HG03432 (cell line): ENCODE data around the gene CDCP2.

ENCODE experiments used
- ATAC-seq: cut with Tn5 transposase; IDR thresholded peaks from one replicate; pipeline ENCODE4 v1.9.1; 2021; ENCODE audit warnings: mild to moderate bottlenecking, moderate library complexity; ENCODE audit not compliant: unreplicated experiment

CDCP2 gene

GRCh38 chr1:54152696-54153095, at the start of gene CDCP2:
CDCP2 (minus strand) TSS chr1:54153000; CDS start chr1:54152922, 78 bp downstream.
- ATAC-seq, result no peak

- ATAC-seq, result peak; percentile 19
These were observed 47.8 kb upstream of the CDCP2 start for GRCh38 chr1:54200519-54200997.

- ATAC-seq, result peak; percentile 97
These were observed 47.1 kb upstream of the CDCP2 start, which contains the start of the genes CYB5RL and MRPL37 for GRCh38 chr1:54199765-54200518. CYB5RL (minus strand) TSS chr1:54200030; CDS start chr1:54195616, 4,414 bp downstream. MRPL37 (plus strand) TSS chr1:54200167; CDS start chr1:54200244, 77 bp downstream.

- no peak for ATAC-seq
These were observed 46.5 kb upstream of the CDCP2 start for GRCh38 chr1:54199151-54199764.

GRCh38 chr1:54193453-54193852, 40.7 kb upstream of the CDCP2 start:
- no peak for ATAC-seq

GRCh38 chr1:54191525-54191924, 38.7 kb upstream of the CDCP2 start:
- ATAC-seq, result no peak

- no peak for ATAC-seq
These were observed 37.7 kb upstream of the CDCP2 start for GRCh38 chr1:54190526-54190925.

GRCh38 chr1:54188291-54188690, 35.5 kb upstream of the CDCP2 start:
- no peak for ATAC-seq

GRCh38 chr1:54186056-54186455, 33.3 kb upstream of the CDCP2 start:
- no peak for ATAC-seq

GRCh38 chr1:54180701-54181360, 28.0 kb upstream of the CDCP2 start:
- no peak for ATAC-seq

- ATAC-seq, result no peak
These were observed 25.7 kb upstream of the CDCP2 start for GRCh38 chr1:54178296-54179070.

- no peak for ATAC-seq
These were observed 24.9 kb upstream of the CDCP2 start for GRCh38 chr1:54177726-54178125.

- no peak for ATAC-seq
These were observed 24.0 kb upstream of the CDCP2 start for GRCh38 chr1:54176621-54177327.

- no peak for ATAC-seq
These were observed 21.3 kb upstream of the CDCP2 start for GRCh38 chr1:54174106-54174505.

- ATAC-seq, result no peak
These were observed 20.9 kb upstream of the CDCP2 start for GRCh38 chr1:54173681-54174080.

- ATAC-seq, result no peak
These were observed 20.1 kb upstream of the CDCP2 start for GRCh38 chr1:54172614-54173599.

- ATAC-seq, result no peak
These were observed 18.8 kb upstream of the CDCP2 start for GRCh38 chr1:54171606-54172005.

- no peak for ATAC-seq
These were observed 18.2 kb upstream of the CDCP2 start for GRCh38 chr1:54171016-54171415.

- ATAC-seq, result no peak
These were observed 16.3 kb upstream of the CDCP2 start for GRCh38 chr1:54169068-54169467.
